Tibial artery (tissue), 4 donors: ENCODE measurements around the gene PTPRN2.

Experiments used
- DNase-seq, 2 donors: peaks; one replicate each; pipeline ENCODE4 v3.0.0-alpha.2; 2019
- H3K27ac ChIP-seq, 2 donors: fragments of 200-600 bp; sonication (generic) in 1 of 2; 1 replicate in 1 of 2; 2 replicates in 1 of 2; pipeline ENCODE4 v1.5.1; 2018 to 2019; ENCODE audit warnings: mild to moderate bottlenecking in 1 of 2
- H3K27me3 ChIP-seq, 2 donors: fragments of 200-600 bp; sonication (generic) in 1 of 2; one replicate each; pipeline versions ENCODE4 v1.5.1 to v1.6.0; 2016 to 2019
- H3K36me3 ChIP-seq, 3 donors: fragments of 200-600 bp; sonication (generic) in 2 of 3; one replicate each; pipeline ENCODE4 v1.5.1; 2016 to 2019; ENCODE audit warnings: mild to moderate bottlenecking in 2 of 3
- H3K4me1 ChIP-seq, 4 donors: fragments of 200-600 bp; sonication (generic) in 2 of 4; 1 replicate in 3 of 4; 2 replicates in 1 of 4; pipeline ENCODE4 v1.5.1; 2016 to 2019
- H3K4me3 ChIP-seq, 2 donors: fragments of 200-600 bp; sonication (generic) in 1 of 2; 1 replicate in 1 of 2; 2 replicates in 1 of 2; pipeline ENCODE4 v1.5.1; 2018 to 2019; ENCODE audit warnings: mild to moderate bottlenecking in 2 of 2
- H3K9me3 ChIP-seq, 3 donors: fragments of 200-600 bp; sonication (generic) in 1 of 3; one replicate each; pipeline ENCODE4 v1.5.1; 2016 to 2019
- intact Hi-C: fragments of 100-400 bp; cut with DNase I; formaldehyde crosslinking; loops from one replicate; pipeline ENCODE4 v1.15.0; 2023; ENCODE audit warnings: low total_unique reads
- TF ChIP-seq, protein P1 (sequence below), 2 experiments: fragments of 200-600 bp in 1 of 2; fragments of 450-650 bp in 1 of 2; IDR thresholded peaks; one replicate each; pipeline ENCODE4 v1.5.1; 2017 to 2019; ENCODE audit warnings: antibody characterized with exemption in 2 of 2, mild to moderate bottlenecking in 1 of 2, moderate library complexity in 1 of 2

The PTPRN2 gene

DNA sequence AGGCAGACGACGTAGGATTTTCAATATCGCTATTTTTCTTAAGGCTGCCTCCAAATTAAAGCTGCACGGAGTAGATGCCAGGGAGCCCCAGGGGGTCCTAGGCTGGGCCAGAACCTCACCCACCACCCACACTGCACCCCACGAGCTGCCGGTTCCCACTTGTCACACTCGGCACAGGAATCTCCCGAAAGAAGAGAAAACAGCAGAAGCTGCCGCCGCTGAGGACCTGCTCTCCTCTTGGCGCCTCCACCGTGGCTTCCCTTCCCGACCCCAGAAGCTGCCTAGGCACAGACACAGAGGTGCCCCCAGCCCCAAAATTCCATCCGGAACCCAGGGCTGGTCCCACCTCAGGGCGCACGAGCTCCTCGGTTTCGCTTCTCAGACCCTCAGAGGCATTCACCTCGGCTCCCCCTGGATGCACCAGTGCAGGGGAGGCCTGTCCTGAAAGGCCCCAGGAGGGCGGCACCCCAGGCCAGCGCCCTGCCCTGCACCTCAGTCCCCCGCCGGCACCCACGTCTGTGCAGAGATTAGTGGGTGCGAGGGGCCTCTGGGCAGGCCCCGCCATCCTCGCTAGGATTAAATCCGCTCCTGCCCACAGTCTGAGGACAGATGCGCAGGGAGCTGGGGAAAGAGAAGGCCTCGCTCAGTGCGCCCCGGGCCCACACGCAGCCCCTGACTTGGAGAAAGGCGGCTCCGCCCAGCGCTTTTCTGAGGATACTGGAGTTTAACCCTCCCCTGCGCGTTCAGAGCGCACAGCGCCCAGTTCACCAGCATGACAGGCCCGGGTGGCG is 99.2 kb downstream of the PTPRN2 start:
- DNase-seq: no peak
- Histone ChIP-seq H3K36me3 (no peaks in the 10 kb centered on the region), H3K9me3 (peaks cover 0 to 19% (median 0%) of the 10 kb centered on the region in 3 donors), H3K27me3 (peaks cover 0 to 39% of the 10 kb centered on the region in 2 donors), H3K27ac (no peak overlapping the region), H3K4me3 (no peak overlapping the region), H3K4me1 (no peaks in the 10 kb centered on the region)
- intact Hi-C loops: no loop called here
- TF ChIP-seq, protein P1, sequence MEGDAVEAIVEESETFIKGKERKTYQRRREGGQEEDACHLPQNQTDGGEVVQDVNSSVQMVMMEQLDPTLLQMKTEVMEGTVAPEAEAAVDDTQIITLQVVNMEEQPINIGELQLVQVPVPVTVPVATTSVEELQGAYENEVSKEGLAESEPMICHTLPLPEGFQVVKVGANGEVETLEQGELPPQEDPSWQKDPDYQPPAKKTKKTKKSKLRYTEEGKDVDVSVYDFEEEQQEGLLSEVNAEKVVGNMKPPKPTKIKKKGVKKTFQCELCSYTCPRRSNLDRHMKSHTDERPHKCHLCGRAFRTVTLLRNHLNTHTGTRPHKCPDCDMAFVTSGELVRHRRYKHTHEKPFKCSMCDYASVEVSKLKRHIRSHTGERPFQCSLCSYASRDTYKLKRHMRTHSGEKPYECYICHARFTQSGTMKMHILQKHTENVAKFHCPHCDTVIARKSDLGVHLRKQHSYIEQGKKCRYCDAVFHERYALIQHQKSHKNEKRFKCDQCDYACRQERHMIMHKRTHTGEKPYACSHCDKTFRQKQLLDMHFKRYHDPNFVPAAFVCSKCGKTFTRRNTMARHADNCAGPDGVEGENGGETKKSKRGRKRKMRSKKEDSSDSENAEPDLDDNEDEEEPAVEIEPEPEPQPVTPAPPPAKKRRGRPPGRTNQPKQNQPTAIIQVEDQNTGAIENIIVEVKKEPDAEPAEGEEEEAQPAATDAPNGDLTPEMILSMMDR (IDR thresholded peaks at IDR 0.05): no peak

DNA sequence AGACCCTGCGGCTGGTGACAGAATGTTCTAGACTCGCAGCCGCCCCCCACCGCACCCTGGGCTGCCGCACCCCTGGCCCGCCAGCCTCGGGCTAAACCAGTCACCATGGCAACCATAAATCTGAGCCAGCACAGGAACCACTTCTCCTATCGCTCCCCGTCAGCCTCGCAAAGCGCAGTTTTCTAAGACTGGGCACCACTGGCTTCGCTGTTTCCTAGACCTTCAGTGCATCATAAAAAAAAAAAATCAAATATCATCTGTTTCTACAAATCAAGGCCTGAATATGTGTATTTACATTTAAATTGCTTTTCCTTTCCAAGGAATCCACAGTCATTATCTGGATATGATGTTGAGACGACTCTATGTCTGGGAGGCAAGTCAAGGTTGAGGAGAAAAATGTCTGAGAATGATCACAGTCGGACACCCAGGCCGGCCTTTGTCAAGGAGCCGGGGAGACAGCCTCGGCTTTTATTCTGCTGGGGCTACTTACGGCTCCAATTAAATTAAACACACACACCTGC is 99.9 kb downstream of the PTPRN2 start:
- TF ChIP-seq, protein P1 (IDR thresholded peaks at IDR 0.05): no peak
- no peak overlapping the region for H3K27ac ChIP-seq
- intact Hi-C loops: no loop called here
- peaks cover 0 to 19% (median 0%) of the 10 kb centered on the region in 3 donors for H3K9me3 ChIP-seq
- DNase-seq: no peak
- peaks cover 0 to 39% of the 10 kb centered on the region in 2 donors for H3K27me3 ChIP-seq
- no peaks in the 10 kb centered on the region for H3K4me1 ChIP-seq
- H3K4me3 ChIP-seq: no peak overlapping the region
- H3K36me3 ChIP-seq: no peaks in the 10 kb centered on the region

DNA sequence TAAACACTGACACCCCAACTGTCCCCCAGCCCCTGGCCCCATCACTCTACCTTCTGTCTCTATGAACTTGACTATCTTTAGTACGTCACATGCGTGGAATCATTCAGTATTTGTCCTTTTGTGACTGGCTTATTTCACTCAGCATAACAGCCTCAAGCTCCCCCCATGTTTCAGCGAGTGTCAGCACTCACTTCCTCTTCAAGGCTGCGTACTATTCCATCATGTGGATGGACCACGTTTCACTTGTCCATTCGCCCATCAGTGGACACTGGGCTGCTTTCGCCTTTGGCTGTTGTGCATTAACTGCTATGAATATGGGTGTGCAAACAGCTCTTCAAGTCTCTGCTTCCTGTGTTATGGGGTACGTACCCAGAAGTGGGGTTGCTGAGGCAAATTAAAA is 100.7 kb downstream of the PTPRN2 start:
- DNase-seq: no peak
- peaks cover 0 to 19% (median 0%) of the 10 kb centered on the region in 3 donors for H3K9me3 ChIP-seq
- TF ChIP-seq, protein P1 (IDR thresholded peaks at IDR 0.05): no peak
- no peak overlapping the region for H3K4me3 ChIP-seq
- H3K27me3 ChIP-seq: peaks cover 0 to 36% of the 10 kb centered on the region in 2 donors
- H3K27ac ChIP-seq: no peak overlapping the region
- H3K4me1 ChIP-seq: no peaks in the 10 kb centered on the region
- intact Hi-C loops: no loop called here
- no peaks in the 10 kb centered on the region for H3K36me3 ChIP-seq

GRCh38 chr7:158484801-158485531 is 102.7 kb downstream of the PTPRN2 start:
- intact Hi-C loops: no loop called here
- TF ChIP-seq, protein P1 (IDR thresholded peaks at IDR 0.05): no peak
- H3K4me3 ChIP-seq: no peak overlapping the region
- peaks cover 0 to 16% of the 10 kb centered on the region in 2 donors for H3K27me3 ChIP-seq
- no peaks in the 10 kb centered on the region for H3K36me3 ChIP-seq
- DNase-seq: no peak
- H3K27ac ChIP-seq: no peak overlapping the region
- no peaks in the 10 kb centered on the region for H3K4me1 ChIP-seq
- H3K9me3 ChIP-seq: peaks cover 0 to 20% (median 0%) of the 10 kb centered on the region in 3 donors

DNA sequence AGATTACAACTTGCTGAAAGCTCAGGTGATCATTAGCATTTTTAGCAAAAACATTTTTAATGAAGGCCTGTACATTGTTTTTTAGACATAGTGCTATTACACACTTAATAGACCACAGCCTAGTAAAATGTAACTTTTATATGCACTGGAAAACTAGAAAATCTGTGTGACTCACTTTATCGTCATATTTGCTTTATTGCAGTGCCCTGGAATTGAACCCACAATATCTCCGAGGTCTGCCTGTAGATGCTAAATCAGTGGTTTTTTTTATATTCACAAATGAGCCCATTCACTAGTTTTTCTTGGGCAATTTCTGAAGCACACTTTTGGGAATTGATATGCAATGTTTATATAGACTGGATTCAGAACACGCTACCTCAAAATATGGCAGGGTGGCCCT is 105.1 kb downstream of the PTPRN2 start:
- H3K4me3 ChIP-seq: no peak overlapping the region
- peaks cover 0 to 6% (median 0%) of the 10 kb centered on the region in 3 donors for H3K9me3 ChIP-seq
- TF ChIP-seq, protein P1 (IDR thresholded peaks at IDR 0.05): no peak
- intact Hi-C loops: no loop called here
- DNase-seq: no peak
- H3K27me3 ChIP-seq: peaks cover 0 to 4% of the 10 kb centered on the region in 2 donors
- no peaks in the 10 kb centered on the region for H3K4me1 ChIP-seq
- H3K27ac ChIP-seq: no peak overlapping the region
- no peaks in the 10 kb centered on the region for H3K36me3 ChIP-seq
